SIG-M5 (cell line): ENCODE measurements around the gene DPP9.
"Not testable (repeated sequence)": the region's sequence is repeated elsewhere in the genome, so short reads cannot be mapped to it uniquely, and the experiment has no call there.

Experiments
- DNase-seq: peaks from one replicate; lab custom pipeline; 2025; lab: John Stamatoyannopoulos, UW

DPP9 gene

DNA sequence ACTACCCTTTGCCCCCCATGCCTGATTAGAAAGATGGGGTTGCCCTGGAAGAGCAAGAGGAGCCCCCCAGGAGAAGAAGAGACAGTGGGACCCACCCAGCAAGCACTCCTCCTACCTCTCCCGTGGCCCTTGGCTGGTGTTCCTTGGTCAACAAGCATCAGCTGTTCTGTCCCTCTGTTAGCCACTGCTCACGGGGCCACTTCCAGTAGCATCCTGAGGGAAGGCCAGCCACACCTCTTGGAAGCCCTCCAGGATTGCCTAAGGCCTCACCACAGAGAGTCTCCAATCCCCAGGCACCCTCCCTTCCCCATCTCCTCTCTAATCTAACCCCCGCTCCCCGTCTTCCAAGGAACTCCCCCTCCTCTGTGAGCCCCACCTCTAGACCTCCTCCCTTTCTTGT is 15.1 kb upstream of the DPP9 start:
- DNase-seq: no peak

DNA sequence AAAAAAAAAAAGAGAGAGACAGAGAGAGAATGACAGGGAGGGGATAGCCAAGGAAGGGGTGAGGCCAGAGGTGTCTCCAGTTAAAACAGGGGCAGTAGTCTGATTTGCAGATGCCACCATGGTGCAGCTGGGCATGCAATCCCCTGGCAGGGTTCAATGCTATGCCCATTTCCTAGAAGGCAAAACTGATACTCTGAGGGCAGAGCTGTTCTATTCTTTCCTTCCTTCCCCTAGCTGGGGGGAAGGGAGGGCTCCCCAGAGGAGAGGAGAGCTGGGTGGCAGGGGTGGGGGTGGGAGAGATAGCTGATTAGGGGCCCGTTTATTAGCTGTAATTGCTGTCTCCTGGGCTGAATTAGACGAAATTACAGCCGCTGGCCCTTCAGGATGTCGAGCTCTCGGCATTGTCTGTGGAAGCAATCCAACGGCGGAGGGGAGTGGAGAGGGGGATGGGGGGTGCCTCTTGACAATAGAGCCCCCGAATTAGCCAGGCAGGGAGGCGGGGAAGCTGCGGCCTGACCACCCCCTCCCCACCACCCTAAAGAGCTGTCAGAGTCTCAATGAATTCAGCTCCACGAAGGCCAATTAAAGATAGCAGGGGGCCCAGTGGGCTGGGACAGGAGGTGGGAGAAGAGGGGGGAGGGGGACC is 14.4 kb upstream of the DPP9 start:
- no peak for DNase-seq

DNA sequence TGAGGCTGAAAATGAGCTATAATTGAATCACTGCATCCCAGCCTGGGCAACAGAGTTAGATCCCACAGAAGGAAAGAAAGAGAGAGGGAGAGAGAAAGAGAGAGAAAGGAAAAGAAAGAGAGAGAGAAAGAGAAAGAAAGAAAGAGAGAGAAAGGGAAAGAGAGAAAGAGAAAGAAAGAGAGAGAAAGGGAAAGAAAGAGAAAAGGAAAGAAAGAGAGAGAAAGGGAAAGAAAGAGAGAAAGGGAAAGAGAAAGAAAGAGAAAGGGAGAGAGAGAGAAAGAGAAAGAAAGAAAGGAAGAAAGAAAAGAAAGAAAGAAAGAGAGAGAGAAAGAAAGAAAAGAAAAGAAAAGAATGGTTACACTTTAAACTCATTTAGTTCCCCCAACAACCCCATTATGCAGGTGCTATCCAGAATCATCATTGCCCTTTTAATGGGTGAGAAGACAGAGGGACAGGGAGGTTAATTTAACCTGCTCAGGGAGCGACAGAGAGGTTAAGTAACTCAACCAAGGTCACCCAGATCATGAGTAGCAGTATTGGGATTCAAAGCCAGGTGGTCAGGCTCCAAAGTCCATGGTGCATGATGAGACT is 10.2 kb upstream of the DPP9 start:
- no peak for DNase-seq

DNA sequence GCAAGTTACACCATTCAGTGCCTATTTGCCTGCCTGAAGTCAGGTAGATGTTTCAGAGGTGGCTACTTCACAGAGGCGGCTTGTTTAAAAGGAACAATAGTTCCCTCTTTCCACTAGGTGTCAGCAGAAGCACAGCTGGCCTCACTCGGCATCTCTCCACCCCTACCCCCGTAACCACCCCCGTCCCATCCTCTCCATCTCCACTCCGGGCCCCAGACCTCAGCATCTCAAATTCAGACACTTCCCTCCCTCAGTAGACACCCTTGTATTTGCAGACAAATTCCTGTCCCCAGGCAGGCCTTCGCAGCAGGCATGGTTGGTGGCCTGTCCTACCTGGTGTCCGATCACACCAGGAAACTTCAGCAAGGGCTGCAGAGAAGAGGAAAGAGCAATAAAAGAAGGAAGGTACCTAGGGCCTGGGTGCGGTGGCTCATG is 9.1 kb upstream of the DPP9 start:
- DNase-seq: no peak

DNA sequence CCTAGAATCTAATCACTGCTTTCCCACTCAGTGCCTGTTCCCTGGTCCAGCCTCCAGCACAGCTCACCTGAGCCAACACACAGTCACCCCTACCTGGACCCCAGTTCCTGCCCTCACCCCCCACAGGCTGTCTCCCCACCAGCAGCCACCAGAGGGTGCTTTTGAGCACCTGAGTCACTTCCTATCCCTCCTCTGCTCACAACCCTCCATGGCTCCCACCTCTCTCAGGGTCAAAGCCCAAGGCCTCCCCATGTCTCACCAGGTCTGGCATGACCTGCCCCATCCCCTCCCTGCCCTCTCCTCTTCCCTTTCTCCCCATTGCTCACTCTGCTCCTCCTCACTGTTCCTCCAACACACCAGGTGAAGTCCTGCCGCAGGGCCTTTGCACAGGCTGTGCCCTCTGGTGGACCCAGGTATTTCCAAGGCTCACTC is 7.1 kb upstream of the DPP9 start:
- DNase-seq: no peak

DNA sequence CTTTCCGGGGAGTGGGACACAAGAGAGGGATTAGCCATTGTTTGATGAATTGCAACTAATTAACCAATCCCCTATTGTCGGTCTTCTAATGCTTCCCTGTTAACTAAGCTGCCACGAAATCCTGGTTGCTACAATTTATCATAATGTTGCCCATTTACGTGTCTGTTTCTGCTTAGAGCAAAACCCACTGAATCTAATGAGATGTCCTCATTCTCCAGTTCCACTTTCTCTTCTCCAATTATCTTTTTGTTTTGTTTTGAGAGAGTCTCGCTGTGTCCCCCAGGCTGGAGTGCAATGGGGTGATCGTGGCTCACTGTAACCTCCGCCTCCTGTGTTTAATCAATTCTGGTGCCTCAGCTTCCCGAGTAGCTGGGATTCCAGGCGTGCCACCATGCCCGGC is 5.2 kb upstream of the DPP9 start:
- no peak for DNase-seq

DNA sequence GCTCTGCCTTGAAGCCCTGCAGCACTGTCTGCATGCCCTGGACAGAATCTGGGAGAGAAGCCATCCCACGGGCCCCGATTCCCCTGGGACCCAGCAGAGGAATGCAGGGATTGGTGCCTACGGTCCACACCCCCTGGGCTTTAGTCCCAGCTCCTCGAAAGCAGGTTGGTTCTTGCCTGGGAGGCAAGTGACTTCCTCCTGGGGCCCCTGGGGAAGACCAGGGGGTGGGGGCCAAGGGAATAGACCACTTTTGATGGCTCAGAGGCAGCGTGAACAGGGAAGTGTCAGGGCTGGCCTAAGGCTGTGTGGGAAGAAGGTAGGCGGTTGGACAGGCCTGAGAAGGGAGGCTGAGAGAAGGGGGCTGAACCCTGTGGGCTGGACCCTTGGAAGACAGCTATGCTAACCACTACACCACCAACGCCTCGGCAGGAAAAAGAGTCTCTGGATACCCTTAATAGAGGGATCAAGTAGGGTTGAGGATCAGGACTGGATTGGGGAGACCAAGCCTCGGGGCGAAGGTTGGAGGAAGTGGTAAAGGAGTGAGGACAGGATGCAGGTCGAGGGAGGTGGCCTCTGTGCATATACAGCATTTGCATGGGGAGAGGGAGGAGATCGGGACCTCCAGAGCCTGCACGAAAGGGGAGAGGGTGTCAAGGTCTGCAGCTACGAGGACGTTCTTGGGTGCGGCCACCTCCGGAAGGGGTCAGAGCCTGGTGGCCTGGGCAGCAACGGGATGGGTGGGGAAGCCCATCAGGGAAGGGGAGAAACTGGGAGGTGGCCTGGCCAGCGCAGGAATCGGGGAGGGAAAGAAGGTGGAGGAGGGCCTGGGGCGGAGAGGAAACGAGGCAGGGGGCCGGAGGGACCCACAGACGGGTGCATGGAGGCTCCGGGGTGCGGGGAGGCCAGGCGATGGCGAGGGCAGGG is 709 bp downstream of the DPP9 start:
- no peak for DNase-seq

DNA sequence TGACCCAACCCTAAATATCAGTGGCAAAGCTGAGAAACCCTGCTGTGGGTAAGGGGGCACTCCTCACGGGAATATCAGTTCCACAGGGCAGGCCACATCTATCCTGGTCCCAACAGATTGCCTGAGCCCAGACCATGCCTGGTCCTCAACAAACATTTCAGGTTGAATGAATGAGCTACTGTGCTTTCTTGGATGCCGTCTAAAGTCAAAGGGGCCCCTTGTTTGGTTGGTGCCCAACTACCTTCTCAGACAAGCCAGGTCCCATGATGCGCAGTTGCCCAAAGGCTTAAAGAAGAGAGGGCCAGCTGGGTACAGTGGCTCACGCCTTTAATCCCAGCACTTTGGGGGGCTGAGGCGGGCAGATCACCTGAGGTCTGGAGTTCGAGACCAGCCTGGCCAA is 2.4 kb downstream of the DPP9 start:
- DNase-seq: no peak

DNA sequence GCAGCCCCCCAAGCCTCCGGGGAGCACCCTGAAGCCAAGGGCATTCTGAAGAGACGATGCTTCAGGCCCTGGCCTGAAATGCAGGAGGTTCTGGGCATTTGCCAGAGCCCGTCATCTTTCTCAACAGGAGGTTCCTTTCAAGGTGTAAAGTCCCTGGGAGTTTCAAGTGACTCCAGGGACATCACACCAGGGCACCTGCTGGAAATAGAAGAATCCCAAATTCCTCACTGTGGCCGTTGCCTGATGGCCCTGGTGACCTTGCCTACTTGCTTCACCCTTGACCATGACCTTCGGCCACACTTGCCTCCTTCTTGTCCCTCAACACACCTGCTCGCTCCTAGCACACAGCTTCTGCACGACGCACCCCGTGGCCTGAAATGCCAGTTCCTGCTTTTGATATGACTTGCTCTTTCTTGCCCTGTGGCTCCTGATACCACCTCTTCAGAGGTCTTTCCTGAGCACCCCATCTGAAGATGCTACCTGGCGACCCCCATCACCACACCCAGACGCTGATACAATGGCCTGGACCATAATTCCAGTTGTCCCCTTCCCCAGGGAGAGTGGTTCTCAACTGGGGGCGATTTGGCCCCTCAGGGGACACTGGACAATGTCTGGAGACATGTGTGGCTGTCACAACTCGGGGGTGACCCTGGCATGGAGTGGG is 3.5 kb downstream of the DPP9 start:
- no peak for DNase-seq

DNA sequence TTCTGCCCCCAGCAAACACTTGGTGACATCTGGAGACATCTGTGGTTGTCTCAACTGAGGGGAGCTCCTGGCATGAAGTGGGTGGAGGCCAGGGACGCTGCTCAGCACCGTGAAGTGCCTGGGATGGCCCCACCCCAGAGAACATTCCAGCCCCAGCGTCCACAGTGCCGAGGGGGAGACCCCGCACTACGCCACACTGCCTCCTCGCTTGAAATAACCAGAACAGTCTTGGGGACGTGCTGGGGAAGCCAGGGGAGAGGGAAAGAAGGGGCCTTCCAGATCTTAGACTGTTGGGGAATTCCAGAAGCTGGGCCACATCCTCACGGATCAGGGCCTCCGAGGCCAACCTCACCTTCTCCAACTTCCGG is 4.2 kb downstream of the DPP9 start:
- DNase-seq: no peak

DNA sequence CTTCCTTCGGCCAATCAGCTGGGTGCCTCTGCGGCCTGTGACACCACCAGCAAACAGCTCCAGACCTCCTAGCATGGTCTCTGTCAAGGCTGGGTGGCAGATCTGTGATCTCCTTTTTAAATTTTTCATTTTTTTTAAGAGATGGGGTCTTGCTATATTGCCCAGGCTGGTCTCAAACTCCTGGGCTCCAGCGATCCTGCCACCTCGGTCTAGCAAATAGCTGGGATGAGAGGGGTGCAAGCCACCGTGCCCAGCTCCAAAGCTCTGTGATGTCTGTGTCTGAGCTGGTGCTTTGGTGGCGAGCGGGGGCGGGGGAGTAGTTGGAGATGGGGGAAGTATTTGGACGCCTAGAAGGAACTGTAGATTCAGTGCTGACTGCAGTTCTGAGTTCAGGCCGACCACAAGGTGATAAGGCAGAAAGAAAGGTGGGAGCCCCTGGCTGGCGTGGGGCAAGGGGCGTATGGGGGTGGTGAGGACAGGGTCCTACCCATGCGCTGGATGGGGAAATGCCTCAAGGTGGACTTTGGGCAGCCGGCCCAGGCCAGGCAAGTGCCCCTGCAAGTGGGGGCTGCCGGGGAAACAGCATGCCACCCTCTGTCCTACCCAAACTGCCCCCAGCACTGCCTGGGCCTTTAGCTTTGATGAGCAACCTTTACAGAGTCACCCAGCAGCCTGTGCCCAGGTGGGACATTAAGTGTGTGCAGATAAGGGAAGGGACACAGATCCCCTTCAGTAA is 5.5 kb downstream of the DPP9 start:
- no peak for DNase-seq

DNA sequence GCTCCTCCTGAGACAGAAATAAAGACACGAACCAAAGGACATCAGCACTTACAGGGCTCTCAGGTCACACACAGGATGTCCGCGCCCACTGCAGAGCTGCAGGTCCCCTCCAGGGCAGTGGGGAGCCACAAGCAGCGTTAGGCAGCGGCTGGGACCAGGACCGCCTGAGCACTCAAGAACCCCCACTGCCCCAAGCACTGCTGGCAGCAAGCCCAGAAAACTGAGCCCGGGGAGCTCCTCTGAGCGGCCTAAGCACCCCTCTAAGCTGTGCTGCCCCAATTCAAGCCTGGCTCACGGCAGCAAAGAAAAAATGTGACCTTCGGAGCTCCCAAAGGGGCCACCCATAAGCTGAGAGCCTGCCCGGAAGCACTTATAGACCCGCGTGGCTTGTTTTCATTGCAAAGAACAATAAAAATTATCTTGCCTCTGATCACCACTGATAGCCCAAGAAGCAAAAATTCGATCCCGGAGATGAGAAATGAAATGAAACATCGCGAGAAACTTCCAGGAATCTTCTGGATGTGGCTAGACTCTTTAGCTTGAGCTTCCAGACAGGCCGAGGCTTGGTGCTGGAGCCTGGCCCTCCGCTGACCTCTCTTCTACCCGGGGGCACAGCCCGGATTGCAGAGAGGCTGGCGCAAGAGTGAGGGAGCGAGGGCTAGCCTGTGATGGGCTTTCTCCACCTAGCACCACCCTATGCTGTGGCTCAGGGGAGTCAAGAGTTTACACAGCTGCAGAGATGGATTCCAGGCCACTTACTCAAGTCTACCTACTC is 6.3 kb downstream of the DPP9 start:
- DNase-seq: no peak

DNA sequence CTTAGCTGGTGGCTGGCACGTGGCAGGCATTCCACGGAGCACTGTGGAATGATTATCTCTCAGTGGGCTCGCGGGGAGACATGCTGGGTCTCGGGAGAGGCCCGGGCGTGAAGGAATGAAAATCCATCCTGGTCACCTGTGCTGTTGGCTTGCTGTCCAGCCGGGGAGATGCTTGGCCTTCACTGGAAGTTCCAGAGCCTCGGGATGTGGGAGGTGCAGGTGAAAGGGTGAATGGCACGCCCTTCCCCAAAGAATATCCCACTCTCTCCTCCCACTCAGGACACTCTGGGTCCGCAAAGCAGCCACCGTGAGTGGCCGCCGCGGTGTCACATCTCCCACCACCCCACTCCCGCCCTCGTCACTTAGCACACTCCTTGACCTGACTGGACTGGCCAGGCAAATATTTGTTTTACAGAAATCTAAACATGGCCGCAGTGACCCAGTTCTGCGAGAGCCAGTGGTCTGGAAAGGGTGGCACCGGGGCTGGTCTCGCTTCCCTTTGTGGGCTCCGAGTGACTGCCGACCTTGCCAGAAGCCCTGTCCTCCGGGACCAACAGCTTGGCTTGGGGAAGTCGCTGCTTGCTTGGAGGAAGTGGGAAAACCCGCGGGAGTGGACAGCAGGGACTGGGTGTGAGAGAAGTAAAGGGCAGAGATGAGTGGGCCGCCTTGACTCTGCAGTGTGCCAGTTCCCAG is 8.0 kb downstream of the DPP9 start:
- no peak for DNase-seq

DNA sequence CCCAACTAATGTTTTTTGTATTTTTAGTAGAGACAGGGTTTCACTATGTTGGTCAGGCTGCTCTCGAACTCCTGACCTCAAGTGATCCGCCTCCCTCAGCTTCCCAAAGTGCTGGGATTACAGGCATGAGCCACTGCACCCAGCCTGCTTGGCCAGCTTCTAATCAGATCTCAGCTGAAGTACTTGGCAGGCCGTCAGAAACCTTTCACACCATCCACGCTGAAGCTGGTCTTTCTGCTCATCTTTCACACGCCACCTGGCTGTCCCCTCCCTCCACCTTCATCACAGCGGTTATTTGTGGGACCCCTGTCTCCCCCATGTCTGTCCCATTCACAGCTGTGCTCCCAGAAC is 8.5 kb downstream of the DPP9 start:
- DNase-seq: not testable (repeated sequence)

DNA sequence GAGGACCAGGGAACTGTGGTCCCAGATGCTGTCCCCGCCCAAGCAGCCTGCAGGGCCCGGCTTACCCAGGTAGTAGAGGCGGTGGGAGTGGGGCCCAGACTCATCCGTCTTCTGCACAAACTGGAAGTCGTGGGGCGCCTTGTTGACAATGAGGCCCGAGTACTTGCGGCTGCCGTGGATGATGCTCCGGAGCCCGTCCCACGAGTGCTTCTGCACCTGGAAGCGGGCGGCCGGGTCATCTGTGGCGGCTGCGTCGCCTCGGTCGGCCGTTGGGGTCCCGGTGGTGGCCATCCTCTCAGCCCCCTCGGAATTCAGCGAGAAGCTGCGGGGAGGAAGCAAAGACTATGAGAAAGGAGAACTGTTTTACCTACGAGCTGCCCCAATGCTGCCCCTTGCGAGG is 9.6 kb downstream of the DPP9 start:
- no peak for DNase-seq

DNA sequence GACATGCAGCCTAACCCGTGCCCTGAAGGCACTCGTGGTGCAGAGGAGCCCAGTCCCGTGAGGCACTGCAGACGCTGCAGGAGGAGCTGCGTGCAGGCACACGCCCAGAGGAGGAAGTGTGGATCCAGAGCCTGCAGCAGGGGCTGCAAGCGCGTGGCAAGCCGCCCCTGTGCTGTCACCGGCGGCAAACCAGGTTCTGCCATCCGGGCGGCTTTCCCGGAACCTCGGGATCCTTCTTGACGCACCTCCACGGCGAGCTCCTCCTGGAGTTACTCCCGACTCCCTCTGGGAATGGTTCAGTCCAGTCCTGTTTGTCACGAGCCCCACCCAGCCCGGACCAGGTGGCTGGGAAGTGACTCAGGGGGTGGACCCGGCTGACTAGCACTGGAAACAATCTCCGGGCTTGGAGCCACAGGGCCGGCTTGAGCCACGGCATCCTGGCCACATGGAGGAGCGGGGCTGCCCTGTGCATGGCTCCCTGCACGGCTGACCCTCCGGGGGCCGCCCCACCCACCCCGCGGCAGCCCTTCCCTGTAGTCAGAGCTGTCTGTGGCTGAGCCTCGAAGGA is 10.2 kb downstream of the DPP9 start:
- no peak for DNase-seq

DNA sequence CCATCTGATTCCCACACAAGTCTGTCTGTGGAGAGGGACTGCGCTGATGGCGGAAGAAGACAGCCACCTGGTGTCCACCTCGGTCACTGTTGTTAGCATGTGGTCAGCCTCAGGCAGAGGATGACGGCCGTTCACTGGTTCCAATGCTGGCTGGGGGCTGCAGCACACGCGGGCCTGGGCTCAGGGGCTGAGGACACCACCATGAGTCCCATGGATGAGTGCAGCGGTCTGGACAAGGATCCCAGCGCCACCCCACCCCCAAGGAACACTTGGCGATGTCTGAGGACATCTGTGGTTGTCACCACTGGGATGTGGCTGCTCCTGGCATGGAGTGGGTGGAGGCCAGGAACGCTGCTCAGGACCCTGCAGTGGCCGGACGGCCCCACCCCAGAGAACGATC is 10.9 kb downstream of the DPP9 start:
- no peak for DNase-seq

DNA sequence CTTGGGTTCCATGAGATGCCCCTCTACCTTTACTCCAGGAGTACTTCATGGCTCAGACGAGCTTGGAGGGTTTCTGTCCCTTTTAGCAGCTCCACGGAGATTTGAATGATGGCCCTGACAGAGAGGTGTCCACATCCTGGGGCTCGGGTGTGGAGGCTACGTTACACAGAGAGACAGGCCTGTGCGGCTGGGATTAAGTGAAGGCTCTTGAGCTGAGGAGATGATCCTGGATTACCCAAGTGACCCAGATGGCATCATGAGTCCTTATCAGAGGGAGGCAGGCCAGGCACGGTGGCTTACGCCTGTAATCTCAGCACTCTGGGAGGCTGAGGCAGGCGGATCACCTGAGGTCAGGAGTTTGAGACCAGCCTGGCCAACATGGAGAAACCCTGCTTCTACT is 12.4 kb downstream of the DPP9 start:
- DNase-seq: no peak

DNA sequence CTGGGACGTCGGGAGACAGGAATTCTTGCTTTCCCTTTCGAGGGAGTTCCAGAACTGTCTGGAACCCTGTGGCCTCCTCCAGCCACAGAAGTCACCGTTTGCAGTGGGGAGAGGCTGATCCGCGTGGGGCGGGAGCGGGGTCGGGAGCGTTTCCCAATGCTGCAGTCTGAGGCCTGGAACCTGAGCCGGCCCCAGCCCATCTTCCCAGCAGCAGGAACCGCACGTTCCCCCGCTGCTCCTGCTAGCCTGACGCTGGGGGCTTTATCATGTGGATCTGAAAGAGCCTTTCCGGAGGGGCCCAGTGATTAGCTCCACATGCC is 13.4 kb downstream of the DPP9 start:
- DNase-seq: no peak

DNA sequence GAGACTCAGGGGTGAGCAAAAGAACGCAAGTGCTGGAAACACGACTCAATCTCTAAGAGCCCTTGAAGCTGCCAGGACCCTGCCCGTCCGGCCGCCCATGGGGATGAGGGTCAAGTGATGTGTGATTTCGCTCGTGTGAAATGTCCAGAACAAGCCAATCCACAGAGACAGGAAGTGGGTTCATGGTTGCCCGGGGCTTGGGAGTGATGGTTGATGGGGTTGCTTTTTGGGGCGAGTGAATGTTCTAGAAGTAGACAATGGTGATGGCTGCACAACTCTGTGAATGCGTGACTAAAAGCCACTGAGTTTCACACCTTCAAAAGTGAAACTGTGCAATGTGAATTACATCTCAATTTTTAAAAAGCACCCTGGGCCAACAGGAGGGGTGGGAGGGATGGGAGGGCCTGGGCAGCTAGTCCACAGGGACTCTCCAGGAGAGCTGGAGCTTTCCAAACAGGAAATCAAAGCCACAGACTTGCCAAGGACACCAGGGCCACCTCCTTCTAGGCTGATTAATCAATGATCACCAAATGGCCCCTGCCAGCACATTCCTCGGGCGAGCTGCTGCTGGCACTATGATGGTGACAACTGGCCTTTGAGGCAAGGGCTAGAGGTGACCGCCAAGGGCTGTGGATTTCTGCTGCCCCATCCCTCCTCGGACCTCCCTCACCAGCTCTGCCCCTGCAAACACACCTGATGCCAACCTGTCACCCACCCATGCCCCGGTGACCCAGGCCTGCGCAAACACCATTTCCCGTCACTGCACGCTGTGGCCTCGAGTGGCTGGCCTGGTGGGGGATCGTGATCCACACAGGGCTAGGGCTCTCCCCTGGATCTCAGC is 14.0 kb downstream of the DPP9 start:
- DNase-seq: no peak
